GM10266 (cell line): ENCODE results near the gene RIMBP2.

ENCODE experiments used
- DNase-seq: peaks from one replicate; pipeline ENCODE4 v3.0.0; 2012; ENCODE audit errors: extremely low spot score
- TF ChIP-seq, protein P1 (sequence below): IDR thresholded peaks from 2 replicates; pipeline ENCODE4 v1.5.1; 2012; ENCODE audit warnings: mild to moderate bottlenecking, low read depth; ENCODE audit not compliant: control insufficient read depth, insufficient read depth; ENCODE audit errors: missing control alignments

The RIMBP2 gene

DNA sequence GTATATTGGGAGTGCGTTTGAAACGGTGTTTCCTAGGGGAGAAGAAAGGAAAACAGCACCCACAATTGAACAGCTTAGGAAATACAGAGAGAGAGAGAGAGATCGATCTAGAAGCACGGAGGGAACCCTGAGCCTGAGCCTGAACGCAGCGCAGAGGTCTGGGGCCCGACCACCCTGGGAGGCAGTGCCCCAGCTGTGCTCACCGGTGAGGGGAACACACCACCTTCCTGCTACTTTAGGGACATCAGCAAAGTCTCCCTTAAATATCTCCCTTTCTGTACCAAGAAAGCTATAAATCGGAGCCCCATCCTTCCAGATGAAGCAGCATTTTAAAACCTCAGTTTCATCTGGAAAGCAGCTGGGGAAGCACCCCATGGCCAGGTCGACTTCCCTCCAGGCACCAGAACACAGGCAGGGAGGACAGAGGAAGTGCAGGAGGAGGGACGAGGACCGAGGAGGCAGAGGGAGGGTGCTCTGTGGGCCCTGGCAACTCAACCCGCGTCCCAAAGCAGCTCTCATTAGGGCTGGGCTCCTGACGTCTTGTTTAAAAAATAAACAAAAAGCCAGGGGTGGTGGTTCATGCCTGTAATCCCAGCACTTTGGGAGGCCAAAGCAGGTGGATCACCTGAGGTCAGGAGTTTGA, 12.2 kb downstream of the RIMBP2 start:
- TF ChIP-seq, protein P1, sequence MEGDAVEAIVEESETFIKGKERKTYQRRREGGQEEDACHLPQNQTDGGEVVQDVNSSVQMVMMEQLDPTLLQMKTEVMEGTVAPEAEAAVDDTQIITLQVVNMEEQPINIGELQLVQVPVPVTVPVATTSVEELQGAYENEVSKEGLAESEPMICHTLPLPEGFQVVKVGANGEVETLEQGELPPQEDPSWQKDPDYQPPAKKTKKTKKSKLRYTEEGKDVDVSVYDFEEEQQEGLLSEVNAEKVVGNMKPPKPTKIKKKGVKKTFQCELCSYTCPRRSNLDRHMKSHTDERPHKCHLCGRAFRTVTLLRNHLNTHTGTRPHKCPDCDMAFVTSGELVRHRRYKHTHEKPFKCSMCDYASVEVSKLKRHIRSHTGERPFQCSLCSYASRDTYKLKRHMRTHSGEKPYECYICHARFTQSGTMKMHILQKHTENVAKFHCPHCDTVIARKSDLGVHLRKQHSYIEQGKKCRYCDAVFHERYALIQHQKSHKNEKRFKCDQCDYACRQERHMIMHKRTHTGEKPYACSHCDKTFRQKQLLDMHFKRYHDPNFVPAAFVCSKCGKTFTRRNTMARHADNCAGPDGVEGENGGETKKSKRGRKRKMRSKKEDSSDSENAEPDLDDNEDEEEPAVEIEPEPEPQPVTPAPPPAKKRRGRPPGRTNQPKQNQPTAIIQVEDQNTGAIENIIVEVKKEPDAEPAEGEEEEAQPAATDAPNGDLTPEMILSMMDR: no peak
- DNase-seq: no peak

DNA sequence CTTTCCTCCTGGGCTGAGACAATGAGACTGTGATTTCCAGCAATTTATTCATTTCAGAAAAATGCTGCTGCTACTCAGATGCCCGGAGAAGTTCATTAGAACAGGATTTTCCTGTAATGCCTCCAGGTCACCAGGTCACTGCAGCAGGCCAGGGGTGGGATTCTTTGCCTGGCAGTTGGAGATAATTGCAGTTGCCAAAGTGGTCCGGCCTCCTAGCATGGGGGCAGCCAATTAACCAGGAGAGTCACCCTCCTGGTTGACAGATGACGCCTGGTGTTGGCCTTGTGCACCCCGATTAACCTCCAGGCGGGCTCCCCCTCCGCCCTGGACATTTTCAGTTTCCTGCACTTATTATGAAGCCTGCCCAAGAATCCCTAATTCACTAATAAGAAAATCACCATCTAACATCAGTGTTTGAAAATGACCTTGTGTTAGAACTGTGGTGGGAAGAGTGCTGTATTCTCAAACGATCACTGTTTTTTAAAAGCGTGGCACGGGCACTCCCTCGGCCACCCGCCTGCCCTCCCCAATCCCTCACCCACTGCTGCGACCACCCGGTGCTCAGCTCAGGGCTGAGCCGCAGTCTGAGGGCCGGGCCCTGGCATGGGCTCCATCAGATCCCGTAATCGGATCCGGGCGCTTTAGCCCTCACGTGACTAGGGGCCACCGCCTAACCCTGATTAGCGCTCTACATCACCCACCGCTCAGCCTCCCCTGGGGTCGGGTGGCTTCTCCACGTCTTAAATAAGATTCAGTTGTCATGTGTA, 12.9 kb downstream of the RIMBP2 start:
- DNase-seq: no peak

DNA sequence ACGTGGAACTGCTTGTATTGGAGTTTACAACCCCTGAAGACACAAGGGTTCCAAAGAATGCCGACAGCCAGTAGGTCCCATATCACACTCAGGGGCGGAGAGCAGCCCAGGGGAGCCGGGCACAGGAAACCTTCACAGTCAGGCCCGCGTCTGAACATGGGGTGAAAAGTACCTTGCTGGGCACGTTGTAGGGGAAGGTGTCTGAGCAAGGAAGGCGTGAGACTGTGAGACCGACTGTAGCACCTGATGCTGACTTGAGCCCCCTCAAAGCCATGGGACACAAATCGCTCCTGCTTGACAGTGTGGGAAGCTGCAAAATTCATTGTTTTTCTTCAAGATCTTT, 14.7 kb downstream of the RIMBP2 start:
- DNase-seq: no peak
- TF ChIP-seq, protein P1: no peak

More for the DNA sequence above, 12.9 kb downstream of the RIMBP2 start:
- TF ChIP-seq, protein P1: no peak

DNA sequence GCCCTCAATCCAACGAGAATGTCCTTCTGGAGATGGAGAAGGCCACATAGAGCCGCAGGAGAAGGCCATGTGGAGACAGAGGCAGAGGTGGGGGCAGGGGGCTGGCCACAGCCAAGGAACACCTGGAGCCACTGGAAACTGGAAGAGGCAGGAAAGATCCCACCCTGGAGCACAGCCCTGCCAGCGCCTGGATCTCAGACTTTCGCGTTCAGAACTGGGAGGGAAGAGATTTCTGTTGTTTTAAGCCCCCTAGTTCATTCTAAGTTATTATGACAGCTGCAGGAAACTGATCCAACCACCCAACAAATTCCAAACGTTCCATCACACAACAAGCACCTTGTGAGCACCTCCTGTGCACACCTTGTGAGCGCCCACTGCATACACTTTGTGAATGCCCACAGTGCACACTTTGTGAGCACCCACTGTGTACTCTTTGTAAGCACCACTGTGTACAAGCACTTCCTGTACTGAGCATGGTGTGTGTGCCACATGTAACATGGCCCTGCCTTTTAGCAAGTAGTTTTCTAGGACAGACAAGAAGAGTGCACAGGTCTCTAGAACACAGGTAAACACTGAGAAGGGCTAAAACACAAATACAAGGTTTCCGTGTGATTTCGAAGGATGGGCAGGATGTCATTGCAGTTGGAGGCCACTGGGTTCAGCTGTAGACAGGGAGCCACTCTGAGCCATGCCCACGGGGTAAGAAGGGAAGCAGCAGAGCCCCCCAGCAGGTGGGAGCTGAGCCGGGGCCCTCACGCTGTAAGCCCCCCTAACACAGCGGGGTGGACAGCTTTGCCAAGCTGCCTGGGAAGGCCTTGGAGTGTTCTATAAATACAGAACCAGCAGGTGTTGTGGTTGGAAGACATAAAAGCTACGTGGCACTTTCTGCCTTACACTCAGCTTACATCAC, 15.4 kb downstream of the RIMBP2 start:
- DNase-seq: no peak
- TF ChIP-seq, protein P1: no peak

DNA sequence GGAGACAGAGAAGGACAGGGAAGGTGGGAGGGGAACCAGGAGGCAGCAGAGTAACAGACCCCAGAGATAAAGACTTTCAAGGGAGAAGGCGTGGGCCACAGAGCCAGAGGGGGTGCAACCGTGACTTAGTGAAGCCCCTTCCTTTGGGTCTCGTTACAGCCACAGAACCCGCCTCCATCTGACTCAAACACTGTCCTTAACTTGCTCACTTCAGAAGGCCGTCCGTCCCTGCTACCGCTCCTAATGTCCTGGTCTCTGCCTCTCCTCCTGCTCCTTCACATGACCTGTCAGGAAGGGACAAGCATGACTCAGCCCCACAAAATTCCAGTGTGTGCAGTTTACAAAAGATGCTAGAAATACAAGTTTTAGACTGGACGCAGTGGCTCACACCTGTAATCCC, 18.0 kb downstream of the RIMBP2 start:
- DNase-seq: no peak
- TF ChIP-seq, protein P1: no peak

DNA sequence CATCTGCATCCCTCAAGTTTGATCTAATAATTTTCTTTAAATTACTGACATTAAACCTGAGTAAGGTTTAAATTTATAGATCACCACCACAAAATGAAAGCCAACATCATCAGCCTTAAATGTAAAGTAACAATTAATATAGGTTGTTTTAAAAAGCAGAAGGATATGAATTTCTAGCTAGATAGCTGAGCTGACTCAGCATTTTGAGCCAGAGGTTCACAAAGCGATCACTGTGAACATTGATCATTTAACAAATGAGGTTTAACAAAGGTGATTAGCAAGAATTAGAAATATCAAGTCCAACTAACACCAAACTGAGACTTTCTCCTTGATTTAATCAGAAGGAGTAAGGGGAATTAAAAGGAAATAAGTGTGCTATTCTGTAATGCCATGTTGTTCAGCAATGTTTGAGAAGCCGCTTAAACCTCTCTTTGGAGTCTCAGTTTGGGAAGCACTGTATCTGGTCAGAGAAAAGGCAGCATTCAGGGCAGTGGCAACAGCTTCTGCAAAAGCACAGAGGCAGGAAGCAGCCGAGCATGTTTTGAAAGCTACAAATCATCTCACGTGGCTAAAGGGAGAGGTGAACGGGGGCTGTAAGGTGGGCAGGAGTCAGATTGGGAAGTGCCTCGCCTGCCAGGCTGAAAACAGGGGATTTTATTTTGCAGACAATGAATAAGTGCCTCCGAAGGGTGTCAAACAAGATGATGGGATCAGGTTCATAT, 19.6 kb downstream of the RIMBP2 start:
- TF ChIP-seq, protein P1: no peak
- no peak for DNase-seq
